Measurements from ENCODE around the gene RAD9B.
"Not testable (repeated sequence)": the region's sequence is repeated elsewhere in the genome, so short reads cannot be mapped to it uniquely, and the experiment has no call there.

The RAD9B gene

DNA sequence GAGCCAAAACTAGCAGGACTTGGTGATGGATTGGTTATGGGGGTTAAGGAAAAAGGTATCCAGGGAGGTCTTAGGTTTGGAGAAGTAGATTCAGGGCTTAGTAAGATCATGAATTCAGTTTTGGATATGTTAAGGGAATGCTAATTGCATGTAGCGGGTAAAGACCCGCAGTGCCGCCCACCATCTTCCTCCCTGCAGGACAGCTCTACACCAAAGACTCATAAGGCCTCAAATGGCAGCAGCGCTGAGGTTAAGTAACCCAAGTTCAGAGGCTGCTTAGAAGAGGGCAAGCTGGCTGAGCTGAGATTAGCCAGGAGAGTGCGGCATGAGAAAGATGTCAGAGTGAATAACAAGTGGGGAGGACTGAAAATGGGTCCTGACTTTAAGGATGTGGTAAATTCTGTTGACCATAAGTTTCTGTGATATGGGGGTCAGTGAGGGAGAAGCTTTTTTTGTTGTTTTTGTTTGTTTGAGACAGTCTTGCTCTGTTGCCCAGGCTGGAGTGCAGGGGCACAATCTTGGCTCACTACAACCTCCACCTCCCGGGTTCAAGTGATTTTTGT lies 26.2 kb downstream of the RAD9B start:
- no peak for DNase-seq

DNA sequence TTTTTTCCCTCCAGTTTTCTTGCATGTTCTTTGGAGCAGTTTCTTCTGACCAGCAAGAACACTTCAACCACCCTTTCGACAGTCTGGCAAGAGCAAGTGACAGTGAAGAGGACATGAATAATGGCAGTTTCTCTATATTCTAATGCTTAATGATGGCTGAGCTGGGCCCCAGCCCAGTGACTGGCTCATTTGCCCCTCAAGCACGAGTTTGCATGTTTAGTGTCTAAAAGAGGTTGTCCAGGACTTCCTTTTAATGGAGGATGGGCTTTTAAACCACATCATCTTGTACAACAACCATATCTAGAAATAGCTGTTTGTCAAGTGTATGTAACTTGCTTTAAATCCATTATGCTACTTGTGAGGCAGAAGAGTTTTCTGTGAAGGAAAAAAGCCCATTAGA lies 28.4 kb downstream of the RAD9B start:
- DNase-seq, result no peak

DNA sequence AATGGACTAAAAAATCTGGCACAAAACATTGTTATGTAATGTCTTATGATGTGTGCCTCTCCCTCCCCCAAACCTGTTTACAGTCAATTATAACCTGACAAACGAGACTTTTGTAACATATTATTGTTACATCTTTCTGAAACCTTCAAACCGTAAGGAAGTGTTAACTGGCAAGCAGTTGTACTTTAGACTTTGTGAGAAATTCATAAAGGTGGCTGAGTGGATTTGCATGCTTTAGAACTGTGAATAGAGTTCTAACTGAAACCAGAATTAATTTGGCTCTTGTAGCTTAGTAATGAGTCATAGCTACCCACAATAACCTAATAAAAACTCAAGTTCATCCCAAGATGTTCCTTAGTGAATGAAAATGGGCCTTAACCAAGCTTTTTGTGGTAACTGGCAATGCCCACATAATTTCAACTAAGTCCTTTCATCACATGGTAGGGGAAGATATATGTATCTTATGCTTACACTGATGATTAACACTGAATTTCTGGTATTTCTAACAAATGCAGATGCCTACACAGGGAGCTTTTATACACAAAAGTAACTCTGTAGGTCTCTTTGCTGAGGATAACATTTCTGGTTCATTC lies 29.7 kb downstream of the RAD9B start:
- no peak for DNase-seq

DNA sequence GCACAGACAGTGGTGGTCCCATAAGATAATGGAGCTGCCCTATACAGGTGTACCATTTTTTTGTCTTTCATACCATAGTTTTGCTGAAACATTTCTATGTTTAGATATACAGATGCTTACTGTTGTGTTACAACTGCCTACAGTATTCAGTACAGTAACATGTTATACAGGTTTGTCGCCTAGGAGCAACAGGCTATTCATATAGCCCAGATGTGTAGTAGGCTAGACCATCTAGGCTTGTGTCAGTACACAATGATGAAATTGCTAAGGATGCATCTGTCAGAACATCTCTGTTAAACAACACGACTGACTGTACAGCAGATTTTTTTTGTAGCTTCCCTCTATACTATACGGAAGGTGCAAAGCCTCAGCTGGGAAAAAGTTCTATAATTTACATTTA lies 30.5 kb downstream of the RAD9B start:
- no peak for DNase-seq

DNA sequence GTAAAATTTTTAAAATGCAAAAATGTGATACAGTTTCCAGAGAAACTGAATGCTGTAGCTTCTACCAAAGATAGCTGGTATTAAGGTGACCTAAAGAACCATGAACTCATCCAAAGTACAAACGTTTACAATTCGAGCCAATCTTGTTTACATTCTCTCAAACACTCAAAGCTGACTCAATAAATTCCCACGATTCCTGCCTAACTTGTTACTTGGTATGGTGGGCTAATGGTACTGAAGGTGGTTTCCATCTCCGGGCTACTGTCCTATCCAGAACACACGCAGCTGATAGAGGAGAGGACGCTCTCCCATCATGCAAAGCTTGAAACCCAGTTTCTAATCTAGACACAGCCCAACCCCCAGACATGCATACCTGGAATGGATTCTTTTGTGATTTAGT lies 31.5 kb downstream of the RAD9B start:
- no peak for DNase-seq

DNA sequence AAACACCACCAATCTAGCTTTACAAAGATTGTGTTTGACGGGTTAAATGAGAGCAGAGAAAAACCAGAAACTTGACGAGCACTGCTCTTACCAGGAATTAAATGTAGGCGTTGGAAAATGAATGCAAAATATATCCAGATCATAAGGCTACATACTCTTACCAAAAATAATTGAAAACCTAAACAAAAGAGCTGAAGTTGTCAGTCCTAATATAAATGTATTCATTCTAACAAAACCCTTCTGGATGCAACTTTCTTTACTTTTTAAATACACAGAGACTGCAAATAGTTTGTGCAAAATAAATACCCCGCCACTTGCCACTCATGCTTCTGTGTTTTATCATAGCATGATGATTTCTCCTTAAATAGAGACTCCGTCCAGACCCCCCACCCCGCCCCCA lies 32.7 kb downstream of the RAD9B start:
- DNase-seq, result no peak

DNA sequence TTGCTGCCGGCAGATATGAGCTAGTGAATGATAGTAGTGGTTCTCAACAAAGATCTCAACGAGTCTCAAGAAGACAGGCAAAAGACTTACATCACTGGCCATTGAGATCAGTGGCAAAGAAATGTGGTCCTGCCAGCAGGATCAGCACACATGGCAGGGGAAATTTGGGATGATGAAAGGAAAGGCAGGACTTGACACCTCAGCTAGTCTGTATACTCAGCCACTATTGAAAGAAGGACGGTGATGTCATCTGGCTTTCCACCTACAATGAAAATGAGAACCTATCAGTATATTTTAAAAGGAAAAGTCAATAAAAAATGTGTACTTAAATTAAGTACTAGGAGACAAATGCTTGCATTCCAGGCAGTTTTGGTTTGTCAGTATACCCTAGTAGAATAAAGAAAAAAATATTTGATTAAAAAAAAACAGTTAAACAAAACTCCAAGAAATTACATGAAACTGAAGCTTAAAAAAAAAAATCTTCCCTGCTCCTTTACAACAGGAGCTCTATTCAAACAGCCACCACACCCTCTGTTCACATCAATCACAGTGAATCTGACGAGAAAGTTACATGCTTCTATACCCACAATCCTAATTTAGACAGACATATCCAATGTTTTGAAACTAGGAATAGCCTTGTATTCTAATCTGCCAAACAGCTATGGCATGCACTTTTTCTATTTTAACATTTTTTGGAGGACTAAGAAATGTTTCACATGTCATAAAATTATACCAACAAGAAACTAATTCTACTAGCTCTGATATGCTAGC lies 34.9 kb downstream of the RAD9B start:
- DNase-seq, result no peak

DNA sequence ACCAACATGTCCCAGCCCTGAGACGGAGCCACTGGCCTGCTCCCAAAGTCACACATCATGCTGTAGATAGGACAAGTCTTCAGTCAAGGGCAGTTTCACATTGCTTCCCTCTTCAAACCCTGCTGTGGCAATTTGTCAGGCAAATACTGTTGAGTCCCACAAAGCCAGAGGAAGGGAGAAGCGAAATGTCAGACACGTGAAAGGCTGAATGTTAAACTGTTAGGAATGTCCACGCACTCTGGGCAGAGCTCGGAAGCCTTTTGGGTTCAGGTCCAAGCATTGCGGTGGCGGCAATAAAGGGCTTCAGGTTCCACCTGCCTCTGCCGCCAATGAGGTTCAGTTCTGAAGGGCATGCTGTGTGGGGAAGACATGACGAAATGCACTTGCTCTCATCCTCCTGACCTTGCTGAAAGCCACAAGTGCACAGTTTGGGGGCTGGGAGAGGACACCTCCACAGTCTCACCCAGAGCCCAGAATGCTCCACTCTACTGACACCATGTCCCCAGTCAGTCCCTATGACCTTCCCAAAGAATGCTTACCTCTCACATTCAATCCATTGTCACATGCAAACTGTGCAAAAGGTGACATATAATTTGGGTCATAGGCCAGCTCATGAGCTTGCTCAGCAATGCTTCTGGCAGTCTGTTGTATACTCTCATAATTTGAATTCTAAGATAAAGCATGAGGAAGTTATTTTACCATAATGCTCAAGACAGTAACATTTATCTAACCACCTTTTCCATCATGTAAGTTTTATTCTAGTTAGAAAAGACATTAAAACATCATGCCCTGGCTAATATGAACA lies 35.7 kb downstream of the RAD9B start:
- DNase-seq, result no peak

DNA sequence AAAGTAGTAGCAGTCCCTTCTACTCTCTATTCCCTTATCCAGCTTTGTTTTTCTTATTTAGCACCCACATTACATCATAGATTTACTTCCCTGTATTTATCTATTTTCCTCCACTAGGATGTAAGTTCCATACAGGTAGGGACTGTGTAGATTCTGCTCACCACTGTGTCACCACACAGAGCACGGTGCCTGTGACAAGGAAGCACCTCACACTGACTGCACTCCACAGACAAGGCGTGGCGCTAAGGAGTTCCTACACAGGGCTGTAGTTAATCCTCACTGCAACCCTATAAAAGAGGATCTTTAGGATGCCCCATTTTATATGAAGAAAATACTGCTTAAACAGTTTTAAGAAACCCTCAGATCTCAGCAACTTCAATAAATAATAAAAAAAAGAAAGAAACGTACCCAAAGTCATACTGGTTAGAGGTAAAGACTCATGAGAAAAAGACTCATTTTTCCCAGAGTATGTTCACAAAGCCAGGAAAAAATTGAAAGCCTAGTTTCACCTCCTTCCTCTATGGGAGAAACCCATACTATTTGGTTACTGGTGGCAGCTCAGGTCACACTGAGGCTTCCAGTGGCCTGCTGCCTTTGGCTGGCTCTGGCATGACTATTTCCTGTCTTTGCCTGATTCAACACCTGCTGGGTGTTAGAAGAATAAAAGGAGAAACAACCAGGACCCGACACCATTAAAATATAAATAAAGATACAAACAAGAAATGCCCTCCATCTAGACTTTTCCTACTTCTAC lies 36.9 kb downstream of the RAD9B start:
- no peak for DNase-seq

DNA sequence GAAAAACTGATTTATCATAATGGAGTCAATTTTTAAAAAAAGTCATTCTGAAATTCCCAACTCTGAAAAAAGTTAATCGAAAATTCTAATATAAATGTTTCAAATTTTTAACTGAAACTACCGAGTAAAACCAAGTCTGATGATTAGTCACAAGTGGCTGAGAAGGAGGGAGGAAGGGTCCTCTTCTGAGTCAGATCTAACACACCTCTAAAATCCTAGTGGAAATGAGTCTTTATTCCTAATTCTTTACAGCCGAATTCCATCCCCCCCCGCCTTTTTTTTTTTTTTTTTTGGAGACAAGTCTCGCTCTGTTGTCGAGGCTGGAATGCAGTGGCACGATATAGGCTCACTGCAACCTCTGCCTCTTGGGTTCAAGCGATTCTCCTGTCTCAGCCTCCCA lies 37.9 kb downstream of the RAD9B start:
- DNase-seq, result no peak

DNA sequence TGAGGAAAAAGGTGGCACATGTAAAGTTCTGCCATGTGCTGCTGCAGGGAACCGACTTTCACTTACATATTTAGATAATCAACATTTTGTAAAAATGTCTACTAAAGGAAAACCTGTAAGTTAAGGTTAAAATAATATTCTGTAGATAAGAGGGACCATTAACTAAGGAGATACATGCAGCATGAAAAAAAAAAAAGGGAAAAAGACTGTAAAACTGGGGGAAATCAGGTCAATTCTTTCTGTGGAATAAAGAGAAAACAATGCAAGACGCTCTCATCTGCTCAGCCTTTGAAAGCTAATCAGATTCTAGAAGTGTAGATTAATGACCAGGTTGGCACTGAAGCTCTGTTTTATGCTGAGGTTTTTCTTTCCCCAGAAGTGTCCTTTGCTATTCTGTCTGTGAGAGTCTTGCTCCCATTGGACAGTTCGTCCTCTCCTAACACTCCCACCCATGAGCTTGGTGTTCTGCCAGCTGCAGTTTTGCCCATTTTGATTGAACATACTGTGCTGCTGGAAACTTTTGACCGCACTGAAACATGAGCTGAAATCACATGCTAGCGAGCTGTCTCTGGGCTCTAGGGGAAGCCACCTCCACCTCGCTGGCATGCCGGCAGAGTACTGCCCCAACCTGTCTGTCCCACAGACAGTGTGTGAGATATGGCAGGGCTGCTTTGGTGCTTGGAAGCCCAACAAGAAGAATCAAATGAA lies 41.3 kb downstream of the RAD9B start:
- no peak for DNase-seq

DNA sequence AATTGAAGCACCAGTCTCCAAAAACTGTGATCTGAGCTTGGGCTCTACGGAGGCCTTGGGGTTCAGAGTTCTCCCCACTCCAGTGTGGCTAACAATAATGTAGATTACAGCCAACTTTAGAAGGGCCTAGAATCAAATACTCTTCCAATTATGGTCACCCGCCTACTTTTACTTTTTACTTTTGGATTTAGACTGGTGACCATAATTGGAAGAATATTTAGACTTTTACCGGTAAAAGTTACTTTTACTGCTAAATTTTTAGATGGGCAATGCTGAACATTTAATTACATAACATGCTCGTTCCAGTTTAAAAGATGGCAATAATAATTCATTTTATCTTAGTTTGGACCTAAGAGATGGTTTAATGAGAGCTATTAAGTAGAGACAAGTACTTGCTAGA lies 41.8 kb downstream of the RAD9B start:
- no peak for DNase-seq

DNA sequence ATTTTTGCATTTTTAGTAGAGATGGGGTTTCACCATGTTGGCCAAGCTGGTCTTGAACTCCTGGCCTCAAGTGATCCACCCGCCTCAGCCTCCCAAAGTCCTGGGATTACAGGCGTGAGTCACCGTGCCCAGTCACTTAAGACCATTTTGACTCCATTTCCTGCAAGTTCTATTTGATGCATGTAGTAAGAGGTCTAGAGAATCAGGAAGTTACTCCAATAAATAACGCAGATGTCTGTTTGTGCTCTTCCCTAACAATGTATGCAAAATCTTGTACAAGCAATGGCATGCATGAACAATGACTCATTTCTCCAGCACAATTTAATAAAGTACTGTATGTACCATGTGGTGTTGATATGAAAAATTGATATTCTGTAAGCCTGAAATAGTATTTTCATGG lies 43.1 kb downstream of the RAD9B start:
- not testable (repeated sequence) for DNase-seq

DNA sequence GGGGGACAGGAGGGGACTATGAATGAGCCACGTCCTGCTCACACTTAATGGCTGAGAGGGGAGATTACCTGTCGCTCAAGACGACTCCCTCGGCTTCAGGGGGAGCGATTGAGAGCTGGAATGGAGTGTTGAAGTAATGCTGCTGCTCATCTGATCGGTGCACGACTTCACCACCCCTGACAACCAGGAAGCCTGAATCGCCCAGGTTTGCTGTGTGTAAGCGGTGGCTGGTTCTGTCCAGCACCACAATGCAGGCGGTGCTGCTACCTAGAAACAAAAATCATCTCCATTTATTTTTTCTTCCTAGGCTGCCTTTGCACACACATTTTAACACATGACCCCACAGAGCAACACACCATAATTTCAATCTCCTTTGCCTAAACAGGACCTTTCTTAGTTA lies 43.7 kb downstream of the RAD9B start:
- DNase-seq, result no peak

DNA sequence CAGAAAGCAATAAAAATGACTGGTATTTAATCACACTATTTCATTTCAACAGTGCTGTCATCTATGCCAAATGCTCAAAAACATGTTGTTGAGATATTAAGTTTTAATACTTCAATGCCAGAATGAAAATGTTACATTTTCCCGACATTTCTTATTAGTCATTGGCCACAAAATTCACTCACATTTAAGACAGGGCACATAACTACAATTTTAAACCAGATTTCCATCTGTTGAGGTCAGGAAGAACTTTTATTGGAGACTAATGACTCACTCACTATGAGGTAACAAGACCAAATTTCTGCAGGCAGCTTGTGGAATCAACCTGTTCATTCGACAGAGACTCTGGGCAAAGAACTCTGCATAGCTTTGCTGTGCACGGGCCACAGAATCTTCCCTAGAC lies 44.2 kb downstream of the RAD9B start:
- no peak for DNase-seq

DNA sequence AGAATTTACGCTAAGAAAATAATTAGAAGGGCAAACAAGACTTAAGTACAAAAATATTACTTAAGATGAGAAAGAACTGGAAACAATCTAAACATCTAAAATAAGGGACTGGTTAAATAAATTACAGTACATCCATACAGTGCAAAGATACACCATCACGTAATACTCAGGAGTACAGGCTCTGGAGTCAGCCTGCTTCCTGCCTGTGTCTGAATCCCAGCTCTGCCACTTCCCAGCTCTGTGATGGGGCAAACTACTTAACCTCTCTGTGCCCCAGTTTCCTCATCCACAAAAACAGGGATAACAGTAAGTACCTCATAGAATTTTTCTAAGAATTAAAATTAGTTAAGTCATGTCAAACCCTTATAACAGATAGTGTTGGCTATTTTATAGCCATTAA lies 45.0 kb downstream of the RAD9B start:
- DNase-seq, result no peak

DNA sequence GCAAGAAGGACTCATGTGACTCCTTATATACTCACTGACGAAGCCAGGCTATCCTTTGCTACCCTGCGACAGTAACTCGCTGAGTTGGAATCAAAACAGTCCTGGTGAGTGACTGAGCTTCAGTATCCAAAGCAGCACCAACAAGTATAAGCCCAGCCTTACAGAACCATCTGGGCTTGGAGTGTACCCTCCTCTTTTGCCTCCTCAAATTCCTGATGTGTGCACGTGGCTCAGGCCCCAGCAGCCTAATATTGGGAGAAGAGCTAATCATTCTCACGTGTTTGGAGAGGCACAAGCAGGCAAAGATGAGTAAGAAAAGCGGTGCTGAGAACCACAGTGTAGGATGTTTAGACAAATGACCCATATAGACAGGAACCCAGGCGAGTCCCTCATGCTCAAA lies 46.5 kb downstream of the RAD9B start:
- DNase-seq, result no peak

DNA sequence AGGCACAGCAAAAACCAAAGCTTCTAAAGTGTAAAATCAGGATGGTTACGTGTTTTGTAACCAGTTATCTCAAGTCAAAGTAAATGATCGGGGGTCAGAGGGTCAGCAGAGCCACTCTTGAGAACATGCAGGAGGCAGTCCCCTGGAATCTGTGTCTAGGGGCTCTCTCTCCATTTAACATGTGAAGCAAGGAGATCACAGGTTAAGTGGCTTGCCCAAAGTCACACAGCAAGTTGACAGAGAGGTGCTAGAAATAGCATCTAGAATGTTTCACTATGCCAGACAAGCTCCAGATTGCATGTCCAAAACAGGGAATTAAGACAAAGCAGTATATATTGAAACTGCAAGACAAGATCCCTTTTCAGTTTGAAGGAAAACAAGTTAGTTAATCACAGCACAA lies 47.6 kb downstream of the RAD9B start:
- DNase-seq, result no peak

DNA sequence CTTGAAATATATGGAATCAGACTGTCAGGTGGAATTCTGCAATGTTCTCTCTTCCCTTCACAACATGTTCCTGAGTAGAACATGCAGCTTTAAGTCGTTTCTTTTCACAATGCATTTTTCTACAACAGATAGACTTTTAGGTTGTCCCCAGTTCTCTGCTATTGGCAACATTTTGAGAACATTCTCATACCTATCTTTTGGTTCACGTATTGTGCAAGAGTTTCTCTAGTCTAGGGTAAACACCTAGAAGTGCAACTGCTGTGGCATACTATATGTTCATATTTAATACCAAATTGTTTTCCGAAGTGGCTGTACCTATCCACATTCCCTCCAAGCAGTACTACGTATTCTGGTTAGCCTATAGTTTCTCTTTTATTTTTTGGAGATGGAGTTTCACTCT lies 48.9 kb downstream of the RAD9B start:
- no peak for DNase-seq
